Measurements from ENCODE around the gene MOB3C.

Gene MOB3C

DNA sequence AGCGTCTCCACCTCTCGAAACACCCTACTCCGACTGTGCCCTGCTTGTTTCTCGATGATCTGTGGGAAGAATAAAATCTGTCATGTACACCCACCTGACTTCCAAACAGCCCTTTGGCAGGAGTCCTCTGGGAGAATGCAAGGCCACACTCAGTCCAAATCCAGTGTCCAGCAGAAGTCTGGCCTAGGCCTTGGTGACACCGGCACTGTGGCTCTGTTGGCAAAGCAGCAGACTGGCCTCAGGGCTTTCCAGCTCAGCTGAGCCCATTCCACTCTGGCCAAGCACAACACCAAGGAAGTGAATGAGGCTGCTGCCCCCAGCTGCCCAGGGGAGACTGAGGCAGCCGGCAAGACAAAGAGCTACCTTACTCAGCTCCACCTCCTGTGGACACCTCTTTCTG lies 40.0 kb downstream of the MOB3C start:
- no peak for DNase-seq (ENCODE audit: low read depth in 2 of 2, low spot score in 1 of 2)

- DNase-seq (ENCODE audit: low read depth in 2 of 2, low spot score in 1 of 2), result no peak
These were observed 40.8 kb downstream of the MOB3C start for GRCh38 chr1:46575778-46576177.

GRCh38 chr1:46575300-46575699 lies 41.3 kb downstream of the MOB3C start:
- no peak for DNase-seq (ENCODE audit: low read depth in 2 of 2, low spot score in 1 of 2)

GRCh38 chr1:46571691-46572225 lies 44.9 kb downstream of the MOB3C start:
- no peak for DNase-seq (ENCODE audit: low read depth in 2 of 2, low spot score in 1 of 2)

DNA sequence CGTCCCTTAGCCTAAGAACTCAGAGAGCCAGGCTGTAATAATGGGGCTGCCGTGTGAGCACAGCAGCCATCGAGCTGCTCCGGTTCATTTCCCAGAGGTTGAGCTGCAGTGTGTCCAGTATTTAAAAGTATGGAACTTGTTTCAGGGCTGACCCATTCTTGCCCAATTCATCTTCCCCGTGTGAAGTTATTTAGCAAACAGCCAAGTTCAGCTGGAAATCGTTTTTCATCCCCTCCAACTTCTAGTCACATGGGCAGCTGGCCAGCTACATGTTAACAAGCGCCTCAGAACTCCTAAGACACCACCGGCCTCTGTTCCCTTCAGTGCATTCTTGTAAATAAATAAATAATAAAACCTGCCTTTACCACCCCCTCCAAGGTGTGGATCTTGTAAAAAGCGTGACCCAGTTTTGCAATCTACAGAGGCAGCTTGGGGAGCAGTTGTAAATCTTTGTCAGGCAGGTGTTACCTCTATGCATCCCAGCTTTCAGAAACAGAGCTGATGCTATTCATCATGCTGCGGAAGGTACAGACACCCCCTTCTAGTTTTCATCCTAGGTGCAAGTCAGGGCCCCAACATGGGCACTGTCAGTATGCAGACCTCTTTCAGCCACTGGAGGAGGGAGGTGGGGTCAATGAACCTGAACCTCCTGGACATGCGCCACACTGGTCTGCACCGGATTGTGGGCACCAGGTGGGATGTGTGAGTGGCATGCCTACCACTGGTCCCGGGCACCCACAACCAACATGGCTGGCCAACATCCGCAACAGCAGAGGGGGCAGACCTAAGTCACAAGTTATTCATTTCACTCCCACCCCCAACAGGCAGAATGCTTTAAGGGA lies 46.5 kb downstream of the MOB3C start:
- DNase-seq (ENCODE audit: low read depth in 2 of 2, low spot score in 1 of 2), result no peak

DNA sequence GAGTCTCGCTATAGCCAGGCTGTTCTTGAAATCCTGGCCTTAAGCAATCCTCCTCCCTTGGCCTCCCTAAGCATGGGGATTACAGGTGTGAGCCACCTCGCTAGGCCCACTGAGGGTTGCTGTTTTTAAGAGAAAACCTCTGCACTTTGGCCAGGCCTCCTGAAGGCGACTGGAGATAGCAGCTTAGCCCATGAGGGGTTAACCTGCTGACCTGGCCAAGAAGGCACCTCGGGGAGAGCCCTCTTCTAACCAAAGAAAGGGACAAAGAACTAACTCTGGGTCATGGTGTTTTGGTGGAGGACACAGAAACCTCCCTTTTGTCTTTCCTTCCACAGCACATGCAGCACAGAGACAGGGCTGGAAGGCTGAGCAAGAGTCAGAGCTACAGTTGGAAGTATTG lies 47.5 kb downstream of the MOB3C start:
- DNase-seq (ENCODE audit: low read depth in 2 of 2, low spot score in 1 of 2), result no peak

DNA sequence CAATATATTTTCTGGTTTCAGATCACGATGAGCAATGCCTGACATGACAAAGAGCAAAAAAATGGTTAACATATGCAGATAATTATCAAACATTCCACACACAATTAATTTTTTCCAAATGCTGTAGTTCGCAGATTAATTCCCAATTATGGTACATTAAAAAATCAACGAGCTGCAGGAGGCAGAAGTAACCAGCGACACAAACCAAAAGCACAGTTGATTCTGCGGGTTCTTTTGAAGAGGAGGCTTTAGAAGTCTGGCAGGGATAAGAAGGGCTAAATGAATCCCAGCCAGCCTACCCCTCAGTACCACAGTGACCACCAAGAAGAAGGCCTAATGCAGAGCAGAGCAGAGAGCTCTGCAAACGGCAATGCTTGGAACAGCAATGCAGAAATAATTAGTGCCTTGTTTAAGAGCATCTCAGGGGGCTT lies 48.1 kb downstream of the MOB3C start:
- DNase-seq (ENCODE audit: low read depth in 2 of 2, low spot score in 1 of 2), result no peak

- no peak for DNase-seq (ENCODE audit: low read depth in 2 of 2, low spot score in 1 of 2)
These were observed 53.3 kb downstream of the MOB3C start for GRCh38 chr1:46563341-46563740.

- no peak for DNase-seq (ENCODE audit: low read depth in 2 of 2, low spot score in 1 of 2)
These were observed 54.1 kb downstream of the MOB3C start for GRCh38 chr1:46562498-46562897.

- DNase-seq (ENCODE audit: low read depth in 2 of 2, low spot score in 1 of 2), result no peak
These were observed 57.6 kb downstream of the MOB3C start for GRCh38 chr1:46558966-46559365.

- DNase-seq (ENCODE audit: low read depth in 2 of 2, low spot score in 1 of 2), result no peak
These were observed 58.3 kb downstream of the MOB3C start for GRCh38 chr1:46558141-46558963.

All from stimulated activated CD8-positive, alpha-beta memory T cell treated with anti-CD3 and anti-CD28 coated beads, Interleukin-4, amount 100 ng/mL, for 1 hour (primary cell).